ENCODE data around the gene ING3.

GRCh38 chr7:120987280-120987679 is 36.7 kb downstream of the ING3 start:
- TF ChIP-seq CTCF (IDR thresholded peaks at IDR 0.05) (no peak), POLR2A (IDR thresholded peaks at IDR 0.05) (no peak)

Measured in ovary (tissue), 3 donors.